HCT116 (cell line): ENCODE data around the gene ZC3H6. TPM values are rescaled to one million over a fixed set of nuclear protein-coding genes. Genes with fewer than 3 reads are reported as not detected.

Source experiments
- ATAC-seq: fragments of 200-7000 bp; cut with Tn5 transposase; 2 replicates; pipeline ENCODE4 v1.9.1; 2020; ENCODE audit warnings: mild to moderate bottlenecking, moderate library complexity
- BruUV-seq: library from RNA; stranded (reverse); fragments of 400-500 nt; replicated peaks from 2 replicates; lab custom pipeline; 2021; lab: Mats Ljungman, UMichigan
- CTCF ChIA-PET: fragments of 300-600 bp; sonication (Branson Sonifier 250); formaldehyde crosslinking; loops from one replicate; lab custom pipeline; 2021; ENCODE audit warnings: antibody characterized with exemption; lab: Charles Lee
- POLR2A ChIA-PET: fragments of 300-600, 350-600 bp; sonication (Branson Sonifier 250); formaldehyde crosslinking; loops from one replicate; lab custom pipeline; 2021; ENCODE audit warnings: antibody characterized with exemption; lab: Charles Lee
- RAD21 ChIA-PET, 2 experiments: fragments of 300-600 bp; sonication (Branson Sonifier 250); formaldehyde crosslinking; loops; one replicate each; lab custom pipeline; 2023; ENCODE audit warnings: low total read pairs in 2 of 2; ENCODE audit not compliant: uncharacterized antibody in 2 of 2, unreplicated experiment in 2 of 2, low non-redundant PET in 1 of 2; lab: Charles Lee
- DNase-seq: peaks from one replicate; pipeline ENCODE4 v3.0.0-alpha.2; 2010; ENCODE audit warnings: low read depth, low spot score
- H2AFZ ChIP-seq: fragments of 200-600 bp; shearing (Covaris generic), sonication (generic); 2 replicates; pipeline ENCODE4 v1.6.1; 2017; ENCODE audit warnings: low read depth, mixed run types, mixed read lengths, antibody characterized with exemption, low read length; ENCODE audit not compliant: poor library complexity, severe bottlenecking
- H3K27ac ChIP-seq: 2 replicates; pipeline ENCODE4 v1.5.1; 2012; ENCODE audit warnings: low read depth, low read length
- H3K27me3 ChIP-seq: fragments of 200-600 bp; sonication (generic); 2 replicates; pipeline ENCODE4 v1.6.1; 2016; ENCODE audit warnings: mixed run types, low read length, mixed read lengths; ENCODE audit not compliant: insufficient read depth
- H3K36me3 ChIP-seq, 2 experiments: fragments of 200-500 bp in 1 of 2; fragments of 200-600 bp in 1 of 2; sonication (Bioruptor generic) in 1 of 2; sonication (generic) in 1 of 2; 2 replicates each; pipeline versions ENCODE4 v1.5.1 to v1.6.1; 2014 to 2016; ENCODE audit warnings: low read length in 2 of 2, inconsistent platforms in 1 of 2, mixed read lengths in 1 of 2, mixed run types in 1 of 2; ENCODE audit not compliant: insufficient read depth in 2 of 2, control insufficient read depth in 1 of 2
- H3K4me1 ChIP-seq, 2 experiments: fragments of 200-600 bp in 1 of 2; sonication (generic) in 1 of 2; 2 replicates each; pipeline versions ENCODE4 v1.5.1 to v1.6.1; 2012 to 2017; ENCODE audit warnings: low read length in 2 of 2, inconsistent platforms in 1 of 2, mild to moderate bottlenecking in 1 of 2, mixed read lengths in 1 of 2, mixed run types in 1 of 2, moderate library complexity in 1 of 2; ENCODE audit not compliant: insufficient read depth in 2 of 2, control insufficient read depth in 1 of 2
- H3K4me2 ChIP-seq: fragments of 200-600 bp; sonication (generic); 2 replicates; pipeline ENCODE4 v1.6.1; 2017; ENCODE audit warnings: mixed run types, low read length, mixed read lengths
- H3K4me3 ChIP-seq, 2 experiments: fragments of 200-600 bp in 1 of 2; sonication (generic) in 1 of 2; replicated peaks in 1 of 2; 2 replicates each; pipeline ENCODE4 v1.5.1; 2011 to 2016; ENCODE audit warnings: low read length in 2 of 2, control low read depth in 1 of 2, low read depth in 1 of 2, mild to moderate bottlenecking in 1 of 2, mixed read lengths in 1 of 2, mixed run types in 1 of 2
- H3K79me2 ChIP-seq: fragments of 200-600 bp; sonication (generic); 2 replicates; pipeline ENCODE4 v1.6.1; 2017; ENCODE audit warnings: mild to moderate bottlenecking, mixed run types, low read length, moderate library complexity, mixed read lengths; ENCODE audit not compliant: insufficient read depth
- H3K9ac ChIP-seq: fragments of 200-600 bp; sonication (generic); 2 replicates; pipeline ENCODE4 v1.6.1; 2016; ENCODE audit warnings: low read length, mixed read lengths
- H3K9me2 ChIP-seq: fragments of 200-600 bp; sonication (generic), shearing (Covaris generic); 2 replicates; pipeline ENCODE4 v1.6.1; 2017; ENCODE audit warnings: mixed run types, mild to moderate bottlenecking, moderate library complexity; ENCODE audit not compliant: insufficient read depth
- H3K9me3 ChIP-seq, 2 experiments: fragments of 200-500 bp in 1 of 2; fragments of 200-600 bp in 1 of 2; sonication (Bioruptor generic) in 1 of 2; sonication (generic) in 1 of 2; 2 replicates each; pipeline ENCODE4 v1.6.1; 2014 to 2017; ENCODE audit warnings: low read length in 2 of 2, mixed read lengths in 2 of 2, inconsistent platforms in 1 of 2, low read depth in 1 of 2, mild to moderate bottlenecking in 1 of 2, mixed run types in 1 of 2, moderate library complexity in 1 of 2; ENCODE audit not compliant: control insufficient read depth in 1 of 2, insufficient read depth in 1 of 2
- H4K20me1 ChIP-seq: fragments of 200-600 bp; sonication (generic), shearing (Covaris generic); 2 replicates; pipeline ENCODE4 v1.6.1; 2017; ENCODE audit warnings: mixed run types, mild to moderate bottlenecking, moderate library complexity; ENCODE audit not compliant: insufficient read depth
- CBX3 ChIP-seq: IDR thresholded peaks from 2 replicates; pipeline ENCODE4 v1.6.1; 2012; ENCODE audit warnings: low read depth
- EGR1 ChIP-seq: IDR thresholded peaks from 2 replicates; pipeline ENCODE4 v1.6.1; 2012; ENCODE audit warnings: low read depth
- ELF1 ChIP-seq: IDR thresholded peaks from 2 replicates; pipeline ENCODE4 v1.6.1; 2012; ENCODE audit warnings: low read depth, borderline replicate concordance
- EZH2phosphoT487 ChIP-seq: fragments of 200-600 bp; IDR thresholded peaks from 2 replicates; pipeline ENCODE4 v1.6.1; 2018; ENCODE audit warnings: antibody characterized with exemption, borderline replicate concordance
- FOSL1 ChIP-seq: IDR thresholded peaks from 2 replicates; pipeline ENCODE4 v1.6.1; 2012; ENCODE audit warnings: low read depth
- JUND ChIP-seq: IDR thresholded peaks from 2 replicates; pipeline ENCODE4 v1.6.1; 2012
- POLR2A ChIP-seq: IDR thresholded peaks from 2 replicates; pipeline ENCODE4 v1.7.0; 2011; ENCODE audit warnings: borderline replicate concordance; ENCODE audit not compliant: insufficient read depth, insufficient read length; ENCODE audit errors: extremely low read depth
- RAD21 ChIP-seq: IDR thresholded peaks from 2 replicates; pipeline ENCODE4 v1.6.1; 2012; ENCODE audit warnings: low read depth, mild to moderate bottlenecking
- REST ChIP-seq: IDR thresholded peaks from 2 replicates; pipeline ENCODE4 v1.6.1; 2012; ENCODE audit warnings: low read depth
- SIN3A ChIP-seq: IDR thresholded peaks from 2 replicates; pipeline ENCODE4 v1.6.1; 2012; ENCODE audit warnings: low read depth
- SRF ChIP-seq: IDR thresholded peaks from 2 replicates; pipeline ENCODE4 v1.6.1; 2012; ENCODE audit warnings: low read depth
- YY1 ChIP-seq: IDR thresholded peaks from 2 replicates; pipeline ENCODE4 v1.6.1; 2011; ENCODE audit warnings: low read length, low read depth, moderate library complexity, mild to moderate bottlenecking; ENCODE audit not compliant: insufficient replicate concordance; ENCODE audit errors: extremely low read depth
- ZNF274 ChIP-seq: fragments of 200-500 bp; sonication (Bioruptor generic); IDR thresholded peaks from 2 replicates; pipeline ENCODE4 v1.6.1; 2014; ENCODE audit warnings: mild to moderate bottlenecking, low read depth, low read length, inconsistent platforms
- intact Hi-C: fragments of 100-400 bp; cut with micrococcal nuclease; formaldehyde crosslinking; loops from 2 replicates; pipeline ENCODE4 v1.10.0; 2022
- total RNA-seq: library from RNA; stranded (reverse); gene quantifications from one replicate; pipeline ENCODE4 v1.2.1, GENCODE V29; 2021; ENCODE audit not compliant: unreplicated experiment
- TF ChIP-seq, protein P1 (sequence below): IDR thresholded peaks from 2 replicates; pipeline ENCODE4 v1.6.1; 2012
- TF ChIP-seq, protein P2 (sequence below), 3 experiments: fragments of 200-600 bp in 1 of 3; sonication (generic) in 1 of 3; IDR thresholded peaks in 2 of 3; conservative IDR thresholded peaks in 1 of 3; 2 replicates each; pipeline ENCODE4 v1.5.1; 2012 to 2017; ENCODE audit warnings: low read depth in 2 of 3, low read length in 2 of 3, antibody characterized with exemption in 1 of 3, borderline replicate concordance in 1 of 3, control low read depth in 1 of 3, mild to moderate bottlenecking in 1 of 3, mixed read lengths in 1 of 3, mixed run types in 1 of 3, moderate library complexity in 1 of 3; ENCODE audit not compliant: insufficient read depth in 1 of 3

The ZC3H6 gene
- total RNA-seq, 1 experiment from 2014 or later = 7.0 TPM

GRCh38 chr2:112312821-112313220, 37.4 kb downstream of the ZC3H6 start:
- Histone ChIP-seq H3K27me3 (no peaks in the 10 kb centered on the region), H3K27ac (no peak overlapping the region), H3K9me2 (no peaks in the 10 kb centered on the region)
- CTCF ChIA-PET = no interaction called here
- ATAC-seq = no peak
- TF ChIP-seq ZNF274 (no peak), SRF (no peak), CBX3 (no peak), YY1 (no peak), REST (no peak), EGR1 (no peak), RAD21 (no peak), EZH2phosphoT487 (no peak), FOSL1 (no peak), POLR2A (no peak), SIN3A (no peak), ELF1 (no peak), JUND (no peak)
- TF ChIP-seq, protein P1, sequence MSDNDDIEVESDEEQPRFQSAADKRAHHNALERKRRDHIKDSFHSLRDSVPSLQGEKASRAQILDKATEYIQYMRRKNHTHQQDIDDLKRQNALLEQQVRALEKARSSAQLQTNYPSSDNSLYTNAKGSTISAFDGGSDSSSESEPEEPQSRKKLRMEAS = no peak
- TF ChIP-seq, protein P2, sequence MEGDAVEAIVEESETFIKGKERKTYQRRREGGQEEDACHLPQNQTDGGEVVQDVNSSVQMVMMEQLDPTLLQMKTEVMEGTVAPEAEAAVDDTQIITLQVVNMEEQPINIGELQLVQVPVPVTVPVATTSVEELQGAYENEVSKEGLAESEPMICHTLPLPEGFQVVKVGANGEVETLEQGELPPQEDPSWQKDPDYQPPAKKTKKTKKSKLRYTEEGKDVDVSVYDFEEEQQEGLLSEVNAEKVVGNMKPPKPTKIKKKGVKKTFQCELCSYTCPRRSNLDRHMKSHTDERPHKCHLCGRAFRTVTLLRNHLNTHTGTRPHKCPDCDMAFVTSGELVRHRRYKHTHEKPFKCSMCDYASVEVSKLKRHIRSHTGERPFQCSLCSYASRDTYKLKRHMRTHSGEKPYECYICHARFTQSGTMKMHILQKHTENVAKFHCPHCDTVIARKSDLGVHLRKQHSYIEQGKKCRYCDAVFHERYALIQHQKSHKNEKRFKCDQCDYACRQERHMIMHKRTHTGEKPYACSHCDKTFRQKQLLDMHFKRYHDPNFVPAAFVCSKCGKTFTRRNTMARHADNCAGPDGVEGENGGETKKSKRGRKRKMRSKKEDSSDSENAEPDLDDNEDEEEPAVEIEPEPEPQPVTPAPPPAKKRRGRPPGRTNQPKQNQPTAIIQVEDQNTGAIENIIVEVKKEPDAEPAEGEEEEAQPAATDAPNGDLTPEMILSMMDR (IDR thresholded peaks at IDR 0.05 in 2 of 3, conservative IDR thresholded peaks at IDR 0.05 in 1 of 3; ENCODE audit: borderline replicate concordance in 1 of 3, insufficient read depth in 1 of 3, low read depth in 2 of 3, low read length in 2 of 3) = no peak
- TF ChIP-seq, all 23 proteins: peak for 0
- no peaks in the 10 kb centered on the region for H4K20me1 ChIP-seq
- POLR2A ChIA-PET = no interaction called here
- H3K4me3 ChIP-seq = no peak overlapping the region
- intact Hi-C loops = no loop called here
- no peaks in the 10 kb centered on the region for H3K9me3 ChIP-seq
- no peak overlapping the region for H3K9ac ChIP-seq
- no TSS peak for BruUV-seq
- H3K79me2 ChIP-seq = no peaks in the 10 kb centered on the region
- H3K4me2 ChIP-seq = no peak overlapping the region
- no peaks in the 10 kb centered on the region for H3K4me1 ChIP-seq
- no peak overlapping the region for H2AFZ ChIP-seq
- RAD21 ChIA-PET = no interaction called here
- no peaks in the 10 kb centered on the region for H3K36me3 ChIP-seq
- DNase-seq = no peak
